GM21381 (cell line): ENCODE measurements around the gene NUBPL.
"Not testable (repeated sequence)": the region's sequence is repeated elsewhere in the genome, so short reads cannot be mapped to it uniquely, and the experiment has no call there.

Experiments
- ATAC-seq: cut with Tn5 transposase; IDR thresholded peaks from one replicate; pipeline ENCODE4 v1.9.1; 2021; ENCODE audit warnings: mild to moderate bottlenecking, moderate library complexity; ENCODE audit not compliant: unreplicated experiment

The NUBPL gene

DNA sequence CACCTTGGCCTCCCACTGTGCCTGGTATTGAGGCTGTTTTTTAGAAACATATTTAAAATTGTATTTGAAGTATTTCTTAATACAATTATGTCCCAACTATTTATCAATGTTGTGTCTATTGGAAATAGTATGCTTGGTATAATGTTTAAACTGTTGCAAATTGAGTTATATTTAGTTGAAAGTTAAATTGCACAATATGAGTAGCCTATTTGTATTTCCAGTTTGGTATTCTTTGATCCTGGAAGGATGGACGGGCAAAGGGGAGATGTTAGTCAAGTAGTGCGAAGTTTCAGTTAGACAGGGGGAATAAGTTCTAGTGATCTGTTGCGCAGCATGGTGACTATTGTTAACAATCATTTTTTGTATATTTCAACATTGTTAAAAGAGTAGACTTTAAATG, 111.5 kb downstream of the NUBPL start:
- no peak for ATAC-seq

DNA sequence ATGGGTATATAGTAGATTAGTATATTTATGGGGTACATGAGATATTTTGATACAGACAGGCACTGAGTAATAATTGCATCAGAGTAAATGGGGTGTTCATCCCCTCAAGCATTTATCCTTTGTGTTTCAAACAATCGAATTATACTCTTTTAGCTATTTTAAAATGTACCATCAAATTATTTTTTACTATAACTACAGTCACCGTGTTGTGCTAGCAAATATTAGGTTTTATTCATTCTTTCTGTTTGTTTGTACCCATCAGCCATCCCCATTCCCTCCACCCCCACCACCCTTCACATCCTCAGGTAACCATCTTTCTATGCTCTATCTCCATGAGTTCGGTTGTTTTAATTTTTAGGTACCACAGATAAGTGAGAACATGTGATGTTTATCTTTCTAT, 115.8 kb downstream of the NUBPL start:
- no peak for ATAC-seq

GRCh38 chr14:31677630-31678029, 116.4 kb downstream of the NUBPL start:
- ATAC-seq, result no peak

- no peak for ATAC-seq
Observed at GRCh38 chr14:31678421-31679249, 117.4 kb downstream of the NUBPL start.

DNA sequence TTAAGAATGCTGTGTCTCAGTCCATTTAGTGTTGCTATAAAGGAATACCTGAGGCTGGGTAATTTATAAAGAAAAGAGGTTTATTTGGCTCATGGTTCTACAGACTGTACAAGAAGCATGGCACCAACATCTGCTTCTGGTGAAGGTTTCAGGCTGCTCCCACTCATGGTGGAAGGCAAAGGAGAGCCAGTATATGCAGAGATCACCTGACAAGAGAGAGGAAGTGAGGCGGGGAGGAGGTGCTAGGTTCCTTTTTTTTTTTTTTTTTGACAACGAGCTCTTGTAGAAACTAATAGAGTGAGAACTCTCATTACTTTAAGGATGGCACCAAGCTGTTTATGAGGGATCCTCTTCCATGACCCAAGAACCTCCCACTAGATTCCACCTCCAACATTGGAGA, 121.6 kb downstream of the NUBPL start:
- no peak for ATAC-seq

DNA sequence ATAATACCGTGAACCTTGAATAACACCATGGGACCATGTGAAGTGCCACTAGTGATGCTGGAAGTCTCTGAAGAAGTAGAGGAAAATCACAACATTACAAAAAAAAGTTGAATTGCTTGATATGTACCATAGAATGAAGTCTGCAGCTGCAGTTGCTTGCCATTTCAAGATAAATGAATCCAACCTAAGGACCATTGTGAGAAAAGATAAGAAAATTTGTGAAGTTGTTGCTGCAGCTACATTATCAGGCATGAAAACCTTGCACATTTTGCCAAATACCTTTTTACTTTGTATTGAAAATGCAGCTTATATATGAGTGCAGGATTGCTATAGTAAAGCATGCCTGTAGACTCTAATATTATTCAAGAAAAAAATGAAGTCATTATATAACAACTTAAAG, 126.5 kb downstream of the NUBPL start:
- ATAC-seq, result no peak

GRCh38 chr14:31690056-31690455, 128.9 kb downstream of the NUBPL start:
- no peak for ATAC-seq

DNA sequence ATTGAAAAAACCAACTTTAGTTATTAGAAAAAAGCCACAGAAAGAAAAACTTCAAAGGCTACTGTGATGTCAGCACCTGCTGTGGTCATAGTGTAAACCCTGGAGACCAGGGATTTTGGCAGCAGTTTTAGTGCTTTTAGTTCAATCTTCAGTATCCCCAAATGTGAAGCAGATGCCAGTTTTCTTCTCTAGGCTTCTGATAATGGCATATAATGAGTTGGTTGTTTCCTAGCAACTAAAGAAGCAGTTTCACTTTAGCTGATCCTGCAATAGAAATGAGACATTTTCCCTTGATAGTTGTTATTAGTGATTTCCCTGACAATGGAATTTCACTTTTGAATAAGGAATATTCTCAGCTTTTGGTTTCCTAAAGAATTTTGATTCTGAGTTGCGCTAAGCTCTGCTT, 131.2 kb downstream of the NUBPL start:
- ATAC-seq, result no peak

DNA sequence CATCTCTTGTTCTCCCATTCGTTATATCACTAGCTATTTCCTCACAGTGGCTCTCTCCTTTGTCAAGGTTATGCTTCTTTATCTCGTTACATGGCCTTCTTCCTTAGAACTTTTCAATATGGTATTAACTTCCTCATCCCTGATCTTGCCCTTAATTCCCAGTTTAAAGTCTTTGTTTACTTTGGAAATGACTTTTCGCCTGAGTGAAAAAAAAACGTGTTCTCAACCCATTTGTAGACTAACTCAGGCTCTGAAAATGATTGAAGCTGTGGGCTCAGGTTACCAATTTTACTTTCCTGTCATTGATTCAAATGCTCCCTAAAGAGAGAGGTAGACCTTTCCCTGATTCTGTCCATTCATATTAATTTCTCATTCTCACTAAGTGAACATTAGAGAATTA, 135.2 kb downstream of the NUBPL start:
- no peak for ATAC-seq

DNA sequence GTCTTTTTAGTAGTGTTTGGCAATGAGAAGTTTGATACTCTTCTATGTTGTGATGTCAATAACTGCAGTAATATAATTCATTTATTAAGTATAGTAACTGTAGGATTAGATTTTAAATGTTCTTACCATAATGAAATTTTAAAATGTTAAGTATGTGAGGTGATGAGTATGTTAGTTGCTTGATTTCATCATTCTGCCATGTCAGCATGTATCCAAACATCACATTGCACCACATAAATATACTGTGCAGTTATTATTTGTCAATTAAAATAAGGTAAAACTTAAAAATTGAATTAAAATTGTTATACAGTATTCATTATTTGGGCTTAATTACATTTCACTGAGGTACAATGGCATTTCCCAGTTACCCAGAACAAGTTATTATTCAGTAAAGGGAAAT, 138.6 kb downstream of the NUBPL start:
- ATAC-seq, result no peak

DNA sequence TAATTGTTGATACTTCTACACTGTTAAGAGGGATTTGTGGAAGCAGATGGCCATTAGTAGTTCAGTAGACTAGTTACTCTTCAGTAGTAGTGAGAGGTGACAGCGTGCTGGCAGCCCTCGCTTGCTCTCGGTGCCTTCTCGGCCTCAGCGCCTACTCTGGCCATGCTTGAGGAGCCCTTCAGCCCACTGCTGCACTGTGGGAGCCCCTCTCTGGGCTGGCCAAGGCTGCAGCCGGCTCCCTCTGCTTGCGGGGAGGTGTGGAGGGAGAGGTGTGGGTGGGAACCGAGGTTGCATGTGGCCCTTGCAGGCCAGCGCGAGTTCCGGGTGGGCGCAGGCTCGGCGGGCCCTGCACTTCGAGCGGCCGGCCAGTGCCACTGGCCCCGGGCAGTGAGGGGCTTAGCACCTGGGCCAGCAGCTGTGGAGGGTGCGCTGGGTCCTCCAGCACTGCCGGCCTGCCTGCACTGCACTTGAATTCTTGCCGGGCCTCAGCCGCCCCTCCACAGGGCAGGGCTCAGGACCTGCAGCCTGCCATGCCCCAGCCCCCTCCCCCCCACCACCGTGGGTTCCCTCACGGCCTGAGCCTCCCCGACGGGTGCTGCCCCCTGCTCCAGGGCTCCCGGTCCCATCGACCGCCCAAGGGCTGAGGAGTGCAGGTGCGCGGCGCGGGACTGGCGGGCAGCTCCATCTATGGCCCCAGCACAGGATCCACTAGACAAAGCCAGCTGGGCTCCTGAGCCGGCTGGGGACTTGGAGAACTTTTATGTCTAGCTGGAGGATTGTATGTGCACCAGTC, 139.3 kb downstream of the NUBPL start:
- no peak for ATAC-seq

- ATAC-seq, result no peak
Observed at GRCh38 chr14:31702130-31702529, 140.9 kb downstream of the NUBPL start.

DNA sequence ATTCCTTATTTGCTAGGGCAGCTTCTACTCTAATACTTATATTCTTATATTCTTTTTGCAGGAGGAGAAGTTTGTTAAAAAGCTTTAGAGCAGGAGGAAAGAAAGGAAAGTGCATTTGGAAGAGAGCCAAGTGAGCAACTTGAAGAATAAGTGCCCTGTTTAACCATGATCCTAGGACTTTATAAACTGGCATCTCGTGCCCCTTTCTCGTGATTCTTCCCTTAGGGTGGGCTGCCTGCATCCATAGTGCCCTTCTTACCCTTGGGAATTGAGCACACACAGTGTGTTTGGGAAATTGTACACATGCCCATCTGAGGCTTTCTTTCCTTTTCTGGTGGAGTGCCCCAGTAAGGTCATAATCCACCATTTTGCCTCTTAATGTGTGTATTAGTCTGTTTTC, 141.9 kb downstream of the NUBPL start:
- no peak for ATAC-seq

DNA sequence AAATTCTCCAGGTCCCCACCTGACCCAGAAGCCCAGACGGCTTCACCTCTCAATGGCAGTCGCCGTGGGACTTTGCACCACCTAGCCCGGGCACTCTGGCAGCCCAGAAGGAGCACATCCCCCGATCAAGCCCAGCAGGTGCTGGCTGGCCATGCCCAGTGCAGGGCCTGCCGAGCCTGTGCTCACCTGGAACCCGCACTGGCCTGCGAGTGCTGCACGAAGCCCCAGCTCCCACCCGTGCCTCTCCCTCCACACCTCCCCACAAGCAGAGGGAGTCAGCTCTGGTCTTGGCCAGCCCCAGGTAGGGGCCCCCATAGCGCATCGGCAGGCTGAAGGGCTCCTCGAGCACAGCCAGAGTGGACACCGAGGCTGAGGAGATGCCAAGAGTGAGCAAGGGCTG, 144.5 kb downstream of the NUBPL start:
- ATAC-seq, result no peak

DNA sequence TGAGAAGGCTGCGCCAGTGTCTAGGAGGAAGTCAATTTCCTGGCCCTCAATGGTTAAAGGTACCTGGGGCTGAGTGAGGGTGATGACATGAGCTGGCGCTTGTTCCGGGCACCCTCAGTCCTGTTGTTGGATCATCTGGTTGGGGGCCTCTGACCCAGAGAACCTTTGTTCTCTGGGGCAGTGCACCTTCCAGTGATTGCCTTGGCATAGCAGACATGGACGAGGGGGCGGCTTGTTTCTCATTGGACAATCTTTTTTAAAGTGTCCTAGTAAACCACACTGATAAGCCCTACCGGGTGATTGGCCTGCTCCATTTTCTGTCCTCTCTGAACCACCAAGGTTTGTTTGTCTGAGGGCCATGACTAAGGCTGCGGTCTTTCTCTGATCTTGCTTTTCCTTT, 147.5 kb downstream of the NUBPL start:
- ATAC-seq, result not testable (repeated sequence)

DNA sequence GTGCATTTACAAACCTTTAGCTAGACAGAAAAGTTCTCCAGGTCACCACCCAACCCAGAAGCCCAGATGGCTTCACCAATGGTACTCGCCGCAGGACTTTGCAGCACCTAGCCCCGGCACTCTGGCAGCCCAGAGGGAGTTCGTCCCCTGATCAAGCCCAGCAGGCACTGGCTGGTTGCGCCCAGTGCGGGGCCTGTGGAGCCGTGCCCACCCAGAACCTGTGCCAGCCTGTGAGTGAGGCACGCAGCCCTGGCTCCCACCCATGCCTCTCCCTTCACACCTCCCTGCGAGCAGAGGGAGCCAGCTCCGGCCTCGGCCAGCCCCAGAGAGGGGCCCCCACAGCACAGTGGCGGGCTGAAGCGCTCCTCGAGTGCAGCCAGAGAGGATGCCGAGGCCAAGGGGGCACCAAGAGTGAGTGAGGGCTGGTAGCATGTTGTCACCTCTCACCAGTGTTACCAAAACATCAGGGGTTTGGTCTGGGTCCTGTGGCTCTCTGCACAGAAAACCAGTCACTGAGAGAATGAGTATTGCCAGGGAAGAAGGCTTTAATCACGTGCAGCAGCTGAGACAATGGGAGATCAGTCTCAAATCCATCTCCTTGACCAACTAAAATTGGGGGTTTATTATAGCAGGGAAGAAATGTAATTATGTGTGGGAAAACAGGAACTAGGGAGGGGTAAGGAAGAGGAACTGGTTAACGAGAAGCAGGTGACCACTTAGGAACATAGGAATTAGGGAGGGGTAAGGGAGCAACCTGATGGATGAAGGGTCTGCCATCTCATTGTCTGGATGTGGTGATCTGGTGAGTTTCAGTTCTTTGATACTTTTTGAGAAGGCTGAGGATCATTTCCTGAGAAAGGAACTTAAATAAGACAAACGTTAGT, 151.3 kb downstream of the NUBPL start:
- ATAC-seq, result no peak

- ATAC-seq, result no peak
Observed at GRCh38 chr14:31716208-31716607, 155.0 kb downstream of the NUBPL start.

DNA sequence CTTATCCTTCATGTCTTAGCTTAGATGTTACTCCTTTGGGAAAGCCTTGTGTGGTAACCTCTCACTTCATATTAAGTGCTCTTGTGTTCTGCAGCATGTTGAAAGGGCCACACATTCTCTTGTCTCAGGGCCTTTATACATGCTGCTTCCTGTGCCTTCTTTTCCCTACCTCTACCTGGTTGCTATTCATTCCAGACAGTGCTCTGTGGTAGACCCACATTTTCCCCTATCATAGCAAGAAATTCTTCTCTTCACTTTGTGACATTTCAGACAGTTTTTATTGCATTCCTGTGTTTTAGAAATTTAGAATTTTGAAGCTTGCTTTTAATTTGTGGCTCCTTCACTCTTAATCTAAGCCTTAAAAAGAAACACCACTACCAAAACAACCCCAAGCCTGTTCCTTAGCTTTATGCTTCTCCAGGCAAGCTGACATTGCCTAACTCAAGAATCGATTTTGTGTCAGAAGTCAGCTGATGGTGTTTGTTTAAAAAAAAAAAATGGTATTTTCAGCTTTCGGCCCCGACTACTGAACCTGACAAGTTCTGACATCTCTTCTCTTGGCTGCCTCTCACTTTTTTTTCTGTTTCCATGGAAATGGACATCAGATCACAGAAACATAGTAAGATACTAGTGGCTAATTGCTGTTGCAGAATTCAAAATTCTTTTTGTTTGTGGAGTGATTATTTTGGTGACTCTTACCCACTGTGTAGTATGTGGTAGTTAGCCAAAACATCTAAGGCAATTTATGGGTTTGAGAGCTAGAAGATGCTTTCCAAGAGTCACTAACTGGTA, 156.3 kb downstream of the NUBPL start:
- ATAC-seq, result no peak

DNA sequence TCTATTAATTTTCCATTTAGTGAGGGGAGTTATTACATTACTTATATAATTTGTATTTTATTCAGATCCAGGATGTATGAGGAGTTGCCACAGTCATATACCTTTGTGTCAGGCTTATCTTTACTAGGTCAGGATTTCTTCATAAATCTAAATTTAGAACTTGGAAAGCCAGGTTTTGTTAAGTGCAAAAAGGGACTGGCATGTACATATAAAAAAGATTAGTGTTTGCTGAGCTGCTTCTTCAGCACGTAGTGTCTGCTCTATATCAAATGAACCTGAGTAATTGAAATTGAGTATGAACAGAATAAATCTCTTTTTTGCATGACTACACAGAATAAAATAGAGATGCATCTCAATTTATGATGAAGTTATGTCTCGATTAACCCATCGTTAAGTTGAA, 157.4 kb downstream of the NUBPL start:
- no peak for ATAC-seq

DNA sequence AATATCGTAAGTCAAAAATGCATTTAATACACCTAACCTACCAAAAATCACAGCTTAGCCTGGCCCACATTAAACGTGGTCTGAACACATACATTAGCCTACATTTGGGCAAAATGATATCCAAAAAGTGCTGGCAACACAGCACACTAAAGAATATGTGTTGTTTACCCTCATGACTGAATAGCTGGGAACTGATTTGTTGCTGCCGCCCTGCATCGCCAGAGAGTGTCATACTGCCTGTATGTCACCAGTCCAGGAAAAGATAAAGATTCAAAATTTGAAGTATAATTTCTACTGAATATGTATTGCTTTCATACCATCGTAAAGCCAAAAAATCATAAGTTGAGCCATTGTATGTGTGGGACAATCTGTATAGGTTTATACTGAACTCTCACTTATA, 157.8 kb downstream of the NUBPL start:
- ATAC-seq, result no peak

DNA sequence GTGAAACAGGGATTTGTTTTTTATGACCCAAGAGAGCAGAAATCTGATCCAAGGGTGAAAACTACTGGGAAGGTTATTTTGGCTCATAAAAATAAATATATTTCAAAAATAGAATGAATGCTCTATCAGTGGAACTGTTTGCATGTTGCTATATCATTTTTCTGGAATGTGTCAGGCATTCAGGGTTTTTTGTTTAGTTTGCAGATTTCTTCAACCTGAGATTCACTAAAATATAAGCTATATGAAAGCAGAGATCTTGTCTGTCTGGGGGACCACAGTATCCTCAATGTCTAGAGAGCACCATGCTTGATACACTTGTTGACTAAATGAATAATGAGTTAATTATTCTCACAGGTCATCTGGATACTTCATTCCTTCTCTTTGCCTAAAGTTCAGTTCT, 165.1 kb downstream of the NUBPL start:
- no peak for ATAC-seq
